ENCODE results near the gene PIEZO2.

Gene PIEZO2

GRCh38 chr18:10732990-10733389, 416.4 kb downstream of the PIEZO2 start:
- DNase-seq (ENCODE audit: low read depth): no peak
- TF ChIP-seq CTCF (IDR thresholded peaks at IDR 0.05; ENCODE audit: insufficient read depth, low read depth, low read length, missing control alignments): no peak
- no peak overlapping the region for H3K4me3 ChIP-seq (ENCODE audit: low read length)

GRCh38 chr18:10727477-10727876, 421.9 kb downstream of the PIEZO2 start:
- no peak for DNase-seq (ENCODE audit: low read depth)
- no peak overlapping the region for H3K4me3 ChIP-seq (ENCODE audit: low read length)
- no peak for TF ChIP-seq CTCF (IDR thresholded peaks at IDR 0.05; ENCODE audit: insufficient read depth, low read depth, low read length, missing control alignments)

GRCh38 chr18:10726198-10727068, 422.9 kb downstream of the PIEZO2 start:
- no peak for TF ChIP-seq CTCF (IDR thresholded peaks at IDR 0.05; ENCODE audit: insufficient read depth, low read depth, low read length, missing control alignments)
- peak overlapping the region; percentile 38 for H3K4me3 ChIP-seq (ENCODE audit: low read length)
- peak; percentile 23 for DNase-seq (ENCODE audit: low read depth)

GRCh38 chr18:10724666-10725065, 424.7 kb downstream of the PIEZO2 start:
- H3K4me3 ChIP-seq (ENCODE audit: low read length): no peak overlapping the region
- TF ChIP-seq CTCF (IDR thresholded peaks at IDR 0.05; ENCODE audit: insufficient read depth, low read depth, low read length, missing control alignments): no peak
- DNase-seq (ENCODE audit: low read depth): no peak

- no peak overlapping the region for H3K4me3 ChIP-seq (ENCODE audit: low read length)
- no peak for TF ChIP-seq CTCF (IDR thresholded peaks at IDR 0.05; ENCODE audit: insufficient read depth, low read depth, low read length, missing control alignments)
These were observed 425.9 kb downstream of the PIEZO2 start for GRCh38 chr18:10723496-10723895.

GRCh38 chr18:10718809-10719208, 430.6 kb downstream of the PIEZO2 start:
- TF ChIP-seq CTCF (IDR thresholded peaks at IDR 0.05; ENCODE audit: insufficient read depth, low read depth, low read length, missing control alignments): no peak
- no peak overlapping the region for H3K4me3 ChIP-seq (ENCODE audit: low read length)

More at GRCh38 chr18:10723496-10723895, 425.9 kb downstream of the PIEZO2 start:
- DNase-seq (ENCODE audit: low read depth): no peak

GRCh38 chr18:10715791-10716190, 433.6 kb downstream of the PIEZO2 start:
- TF ChIP-seq CTCF (IDR thresholded peaks at IDR 0.05; ENCODE audit: insufficient read depth, low read depth, low read length, missing control alignments): no peak
- DNase-seq (ENCODE audit: low read depth): peak; percentile 62
- H3K4me3 ChIP-seq (ENCODE audit: low read length): no peak overlapping the region

More at GRCh38 chr18:10718809-10719208, 430.6 kb downstream of the PIEZO2 start:
- DNase-seq (ENCODE audit: low read depth): no peak
